NB4 (cell line): Measurements from ENCODE around the gene CDC123.
"Not testable (repeated sequence)": the region's sequence is repeated elsewhere in the genome, so short reads cannot be mapped to it uniquely, and the experiment has no call there.

Experiments
- MYC ChIP-seq: IDR thresholded peaks from 2 replicates; pipeline ENCODE4 v1.6.1; 2011; ENCODE audit warnings: low read depth, low read length
- POLR2A ChIP-seq: IDR thresholded peaks from 2 replicates; pipeline ENCODE4 v1.6.1; 2011; ENCODE audit warnings: mild to moderate bottlenecking; ENCODE audit not compliant: insufficient read length; ENCODE audit errors: extremely low read depth
- TF ChIP-seq, protein P1 (sequence below): IDR thresholded peaks from one replicate; pipeline ENCODE4 v1.5.1; 2012; ENCODE audit warnings: low read depth, low read length
- TF ChIP-seq, protein P2 (sequence below): IDR thresholded peaks from 2 replicates; pipeline ENCODE4 v1.6.1; 2011; ENCODE audit warnings: low read depth, low read length

DNA sequence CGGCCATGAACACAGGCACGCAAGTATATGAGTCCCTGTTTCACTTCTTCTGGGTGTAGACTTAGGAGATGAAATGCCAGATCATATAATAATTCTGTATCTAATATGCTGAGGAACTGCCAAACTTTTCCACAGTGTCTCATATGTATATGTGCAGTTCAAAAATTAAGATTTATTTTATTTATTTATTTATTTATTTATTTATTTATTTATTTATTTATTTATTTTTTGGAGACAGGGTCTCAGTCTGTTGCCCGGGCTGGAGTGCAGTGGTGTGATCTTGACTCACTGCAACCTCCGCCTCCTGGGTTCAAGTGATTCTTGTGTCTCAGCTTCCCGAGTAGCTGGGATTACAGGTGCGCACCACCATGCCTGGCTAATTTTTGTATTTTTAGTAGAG, 24.5 kb upstream of the CDC123 start:
- TF ChIP-seq POLR2A, MYC: not testable (repeated sequence)
- TF ChIP-seq, protein P1, sequence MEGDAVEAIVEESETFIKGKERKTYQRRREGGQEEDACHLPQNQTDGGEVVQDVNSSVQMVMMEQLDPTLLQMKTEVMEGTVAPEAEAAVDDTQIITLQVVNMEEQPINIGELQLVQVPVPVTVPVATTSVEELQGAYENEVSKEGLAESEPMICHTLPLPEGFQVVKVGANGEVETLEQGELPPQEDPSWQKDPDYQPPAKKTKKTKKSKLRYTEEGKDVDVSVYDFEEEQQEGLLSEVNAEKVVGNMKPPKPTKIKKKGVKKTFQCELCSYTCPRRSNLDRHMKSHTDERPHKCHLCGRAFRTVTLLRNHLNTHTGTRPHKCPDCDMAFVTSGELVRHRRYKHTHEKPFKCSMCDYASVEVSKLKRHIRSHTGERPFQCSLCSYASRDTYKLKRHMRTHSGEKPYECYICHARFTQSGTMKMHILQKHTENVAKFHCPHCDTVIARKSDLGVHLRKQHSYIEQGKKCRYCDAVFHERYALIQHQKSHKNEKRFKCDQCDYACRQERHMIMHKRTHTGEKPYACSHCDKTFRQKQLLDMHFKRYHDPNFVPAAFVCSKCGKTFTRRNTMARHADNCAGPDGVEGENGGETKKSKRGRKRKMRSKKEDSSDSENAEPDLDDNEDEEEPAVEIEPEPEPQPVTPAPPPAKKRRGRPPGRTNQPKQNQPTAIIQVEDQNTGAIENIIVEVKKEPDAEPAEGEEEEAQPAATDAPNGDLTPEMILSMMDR, result not testable (repeated sequence)
- TF ChIP-seq, protein P2, sequence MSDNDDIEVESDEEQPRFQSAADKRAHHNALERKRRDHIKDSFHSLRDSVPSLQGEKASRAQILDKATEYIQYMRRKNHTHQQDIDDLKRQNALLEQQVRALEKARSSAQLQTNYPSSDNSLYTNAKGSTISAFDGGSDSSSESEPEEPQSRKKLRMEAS, result not testable (repeated sequence)
